Lower leg skin (tissue), 4 donors: ENCODE measurements around the gene PSMB1. TPM values are rescaled to one million over a fixed set of nuclear protein-coding genes. Genes with fewer than 3 reads are reported as not detected.
A peak's percentile ranks its signal among the peaks of the same experiment; 100 is the strongest.

Experiments
- DNase-seq, 2 donors: peaks; one replicate each; pipeline ENCODE4 v3.0.0-alpha.2; 2019; ENCODE audit warnings: low spot score in 2 of 2
- H3K4me3 ChIP-seq: fragments of 200-600 bp; sonication (generic); 2 replicates; pipeline ENCODE4 v1.5.1; 2017; ENCODE audit warnings: mild to moderate bottlenecking, low read depth; ENCODE audit not compliant: poor library complexity, severe bottlenecking
- POLR2A ChIP-seq, 2 donors: fragments of 450-650 bp; IDR thresholded peaks; one replicate each; pipeline ENCODE4 v1.6.1; 2016 to 2017; ENCODE audit warnings: antibody characterized with exemption in 2 of 2, mild to moderate bottlenecking in 1 of 2, moderate library complexity in 1 of 2
- WGBS, 2 donors: methylation state at CpG; one replicate each; pipeline ENCODE4 v1.1.5; 2018; 5-methylcytosine and 5-hydroxymethylcytosine counted together
- intact Hi-C: fragments of 100-400 bp; cut with DNase I; formaldehyde crosslinking; loops from one replicate; pipeline ENCODE4 v1.15.0; 2023; ENCODE audit warnings: low total_unique reads
- total RNA-seq, 4 donors: library from RNA; depleted of rRNA; stranded (reverse); fragments of >200 nt; gene quantifications; one replicate each; pipeline ENCODE4 v1.1.0, GENCODE V29; 2016
- TF ChIP-seq, protein P1 (sequence below), 3 donors: fragments of 450-650 bp; IDR thresholded peaks; one replicate each; pipeline ENCODE4 v1.5.1; 2016; ENCODE audit warnings: antibody characterized with exemption in 3 of 3, mild to moderate bottlenecking in 3 of 3, moderate library complexity in 2 of 3

Gene PSMB1
- total RNA-seq, 4 donors from 2014 or later: 175 to 255 (median 213) TPM

DNA sequence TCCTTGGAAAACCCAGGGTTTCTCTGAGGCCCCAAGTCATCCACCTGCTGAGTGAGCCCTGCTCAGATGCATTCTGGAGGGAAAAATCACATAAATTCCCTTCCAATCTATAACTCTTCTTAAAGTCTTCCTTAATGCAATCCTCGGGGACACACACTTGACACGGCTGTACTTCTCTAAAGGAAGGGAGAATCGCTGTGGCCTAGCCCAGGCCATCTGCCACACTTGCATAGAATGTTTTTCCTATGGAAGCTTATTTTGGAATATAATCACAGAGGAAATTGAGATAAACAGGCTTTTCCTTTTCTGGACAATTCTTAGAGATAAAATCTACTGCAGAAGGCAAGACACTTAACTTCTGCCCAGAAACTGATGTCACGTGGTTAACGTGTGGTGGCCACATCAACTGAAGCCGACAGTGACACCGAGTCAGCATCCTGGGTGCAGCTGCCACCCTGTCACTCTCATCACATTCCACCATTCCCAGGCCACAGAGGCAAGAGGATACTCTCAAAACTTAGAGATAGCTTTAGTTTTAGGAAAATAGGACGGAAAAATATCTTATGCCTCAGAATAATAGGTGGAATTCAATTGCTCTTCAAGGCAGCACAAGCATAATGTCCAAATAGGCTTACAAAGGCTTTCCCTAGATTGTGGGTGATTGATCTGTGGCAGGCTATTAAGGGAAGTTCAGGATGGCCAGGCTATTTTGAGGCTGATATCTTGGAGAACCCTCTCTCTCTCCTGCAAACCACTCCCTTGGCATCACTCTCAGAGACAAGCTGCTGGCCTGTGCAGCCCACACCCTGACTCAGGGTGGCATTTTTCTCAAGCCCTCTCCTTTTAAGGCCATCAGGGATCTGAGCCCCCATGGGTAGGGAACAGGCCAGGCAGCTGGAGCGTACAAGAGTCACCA is 29.6 kb downstream of the PSMB1 start:
- H3K4me3 ChIP-seq: no peak overlapping the region
- 71 to 74% methylated on average over 9 of the region's 9 CpGs for WGBS, 2 donors
- TF ChIP-seq, protein P1, sequence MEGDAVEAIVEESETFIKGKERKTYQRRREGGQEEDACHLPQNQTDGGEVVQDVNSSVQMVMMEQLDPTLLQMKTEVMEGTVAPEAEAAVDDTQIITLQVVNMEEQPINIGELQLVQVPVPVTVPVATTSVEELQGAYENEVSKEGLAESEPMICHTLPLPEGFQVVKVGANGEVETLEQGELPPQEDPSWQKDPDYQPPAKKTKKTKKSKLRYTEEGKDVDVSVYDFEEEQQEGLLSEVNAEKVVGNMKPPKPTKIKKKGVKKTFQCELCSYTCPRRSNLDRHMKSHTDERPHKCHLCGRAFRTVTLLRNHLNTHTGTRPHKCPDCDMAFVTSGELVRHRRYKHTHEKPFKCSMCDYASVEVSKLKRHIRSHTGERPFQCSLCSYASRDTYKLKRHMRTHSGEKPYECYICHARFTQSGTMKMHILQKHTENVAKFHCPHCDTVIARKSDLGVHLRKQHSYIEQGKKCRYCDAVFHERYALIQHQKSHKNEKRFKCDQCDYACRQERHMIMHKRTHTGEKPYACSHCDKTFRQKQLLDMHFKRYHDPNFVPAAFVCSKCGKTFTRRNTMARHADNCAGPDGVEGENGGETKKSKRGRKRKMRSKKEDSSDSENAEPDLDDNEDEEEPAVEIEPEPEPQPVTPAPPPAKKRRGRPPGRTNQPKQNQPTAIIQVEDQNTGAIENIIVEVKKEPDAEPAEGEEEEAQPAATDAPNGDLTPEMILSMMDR (IDR thresholded peaks at IDR 0.05): no peak
- DNase-seq: no peak
- intact Hi-C loops: no loop called here

DNA sequence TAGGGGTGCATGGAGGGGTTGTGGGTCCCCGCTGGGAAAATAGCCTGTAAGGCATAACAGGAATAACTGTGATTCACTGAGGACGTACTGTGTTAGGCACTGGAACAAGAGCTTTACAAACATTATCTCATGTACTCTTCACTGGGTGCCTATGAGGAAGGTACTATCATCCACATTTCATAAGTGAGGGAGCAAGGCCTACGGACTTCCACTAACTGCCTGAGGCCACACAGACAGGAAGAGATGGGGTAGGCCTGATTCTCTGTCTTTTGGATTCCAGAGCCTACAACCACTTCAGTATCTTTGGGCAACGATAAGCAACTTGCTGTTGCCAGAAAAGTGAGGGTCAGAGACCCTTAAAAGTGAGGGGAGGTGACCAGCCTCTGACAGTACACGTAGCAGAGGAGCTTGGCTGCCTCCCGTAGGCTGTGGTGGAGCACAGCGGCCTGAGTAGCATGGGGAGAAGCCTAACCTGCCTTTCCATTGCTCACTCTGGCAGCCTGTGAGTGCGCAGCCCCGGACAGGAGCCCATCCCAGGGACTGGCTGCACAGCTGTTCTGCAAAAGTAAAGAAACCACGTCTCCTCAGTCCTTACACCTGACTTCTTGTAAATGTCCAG is 30.4 kb downstream of the PSMB1 start:
- TF ChIP-seq POLR2A (IDR thresholded peaks at IDR 0.05): no peak
- TF ChIP-seq, protein P1 (IDR thresholded peaks at IDR 0.05): no peak
- 81 to 90% methylated on average over 10 of the region's 10 CpGs for WGBS, 2 donors
- intact Hi-C loops: no loop called here
- no peak for DNase-seq
- no peak overlapping the region for H3K4me3 ChIP-seq

DNA sequence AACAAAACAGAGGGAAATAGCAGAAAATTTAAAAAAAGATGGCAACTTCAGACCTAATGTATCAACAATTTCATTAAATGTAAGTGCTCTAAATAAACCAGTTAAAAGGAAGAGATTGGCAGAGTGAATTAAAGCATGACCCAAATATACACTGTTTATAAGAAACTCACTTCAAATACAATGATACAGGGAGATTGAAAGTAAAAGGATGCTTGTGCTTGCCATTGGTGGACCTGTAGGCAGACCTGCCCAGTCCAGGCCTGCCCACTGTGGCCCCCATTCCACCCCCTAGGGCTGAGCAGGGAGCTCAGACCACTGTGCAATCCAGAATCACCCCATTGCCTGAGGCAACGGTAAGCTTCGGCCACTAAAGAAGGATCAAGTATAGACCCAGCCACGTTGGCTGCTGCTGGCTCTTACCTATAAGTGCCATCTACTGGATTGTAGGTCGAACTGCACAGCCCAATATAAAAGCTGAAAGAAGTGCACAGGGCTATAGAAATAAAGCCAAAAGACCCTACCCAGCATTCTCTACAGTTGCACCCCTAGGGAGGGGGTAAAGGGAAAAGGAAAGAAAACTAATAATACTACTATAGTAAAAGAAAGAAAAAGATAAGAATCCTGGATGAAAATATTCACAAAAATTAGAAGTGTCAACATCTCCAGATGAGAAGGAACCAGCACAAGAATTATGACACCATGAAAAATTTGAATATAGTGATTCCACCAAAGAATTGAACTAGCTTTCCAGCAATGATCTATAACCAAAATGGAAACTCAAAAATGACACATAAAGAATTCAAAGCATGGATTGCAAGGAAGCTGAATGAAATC is 36.1 kb downstream of the PSMB1 start:
- DNase-seq: peak in 1 of 2 donors; percentile 20
- intact Hi-C loops: loop anchor here (5.0 kb wide), 1 partner anchor 685 kb away; no protein-coding TSS in a partner anchor
- H3K4me3 ChIP-seq: no peak overlapping the region
- TF ChIP-seq, protein P1 (IDR thresholded peaks at IDR 0.05): peak in 1 of 3 donors; percentile 50
- TF ChIP-seq POLR2A (IDR thresholded peaks at IDR 0.05): no peak
- WGBS, 2 donors: 0% methylated on average over 4 of the region's 4 CpGs

DNA sequence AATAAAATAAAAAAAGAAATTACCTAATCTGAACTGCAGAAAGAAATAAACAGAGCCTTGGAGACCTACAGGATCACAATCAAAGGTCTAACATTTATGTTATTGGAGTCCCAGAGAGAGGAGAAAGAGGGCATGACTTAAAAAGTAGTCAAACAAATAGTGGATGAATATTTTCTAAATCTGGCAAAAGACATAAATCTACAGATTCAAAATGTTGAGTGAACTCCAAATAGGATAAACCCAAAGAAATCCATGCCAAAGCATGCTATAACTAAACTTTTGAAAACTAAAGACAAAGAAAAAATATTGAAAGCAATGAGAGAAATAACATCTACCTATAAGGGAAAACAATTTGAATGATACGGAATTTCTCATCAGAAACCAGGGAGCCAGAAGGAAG is 38.2 kb downstream of the PSMB1 start:
- intact Hi-C loops: loop anchor here (5.0 kb wide), 2 partner anchors 683 to 1733 kb away; no protein-coding TSS in a partner anchor
- 88 to 89% methylated on average over 1 of the region's 1 CpG for WGBS, 2 donors
- no peak overlapping the region for H3K4me3 ChIP-seq
- DNase-seq: no peak
- TF ChIP-seq, protein P1 (IDR thresholded peaks at IDR 0.05): no peak
- no peak for TF ChIP-seq POLR2A (IDR thresholded peaks at IDR 0.05)

DNA sequence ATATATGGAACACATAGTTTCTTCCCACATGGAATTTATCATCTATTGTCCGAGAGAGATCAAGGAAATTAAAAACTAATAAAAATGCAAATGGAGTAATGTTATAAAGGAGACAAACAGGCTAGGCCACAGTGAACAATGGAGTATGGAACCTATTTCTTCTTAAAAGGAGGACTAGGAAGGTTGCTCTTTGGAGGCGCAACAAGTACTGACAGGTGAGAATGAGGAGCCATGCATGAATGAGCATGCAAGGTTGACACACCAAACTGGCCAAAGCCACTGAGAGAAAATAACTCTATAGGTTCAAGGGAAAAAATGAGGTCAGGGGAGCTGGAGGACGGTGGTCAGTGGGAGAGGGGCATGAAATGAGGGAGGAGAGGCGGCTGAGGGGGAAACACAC is 40.9 kb downstream of the PSMB1 start:
- no peak for DNase-seq
- no peak for TF ChIP-seq POLR2A (IDR thresholded peaks at IDR 0.05)
- TF ChIP-seq, protein P1 (IDR thresholded peaks at IDR 0.05): no peak
- no peak overlapping the region for H3K4me3 ChIP-seq
- 79 to 88% methylated on average over 4 of the region's 4 CpGs for WGBS, 2 donors
- intact Hi-C loops: loop anchor here (5.0 kb wide), 1 partner anchor 1730 kb away; no protein-coding TSS in a partner anchor
